NCI-H524 treated with DMSO at 0.1 percent for 48 hours (cell line): Measurements from ENCODE around the gene MYOZ3.

ENCODE experiments used
- DNase-seq: peaks from one replicate; lab custom pipeline; 2025; lab: John Stamatoyannopoulos, UW

The MYOZ3 gene

GRCh38 chr5:150703762-150704161 lies 42.7 kb downstream of the MYOZ3 start:
- DNase-seq: no peak

GRCh38 chr5:150706776-150707390 lies 45.8 kb downstream of the MYOZ3 start:
- no peak for DNase-seq

GRCh38 chr5:150710165-150710564 lies 49.1 kb downstream of the MYOZ3 start:
- no peak for DNase-seq

- DNase-seq: no peak
These were observed 62.8 kb downstream of the MYOZ3 start for GRCh38 chr5:150723845-150724244.
